Cortex of kidney (tissue), 1 donor: ENCODE measurements around the gene LYRM4.

Experiments
- DNase-seq: peaks from one replicate; lab custom pipeline; 2025; lab: John Stamatoyannopoulos, UW

The LYRM4 gene

DNA sequence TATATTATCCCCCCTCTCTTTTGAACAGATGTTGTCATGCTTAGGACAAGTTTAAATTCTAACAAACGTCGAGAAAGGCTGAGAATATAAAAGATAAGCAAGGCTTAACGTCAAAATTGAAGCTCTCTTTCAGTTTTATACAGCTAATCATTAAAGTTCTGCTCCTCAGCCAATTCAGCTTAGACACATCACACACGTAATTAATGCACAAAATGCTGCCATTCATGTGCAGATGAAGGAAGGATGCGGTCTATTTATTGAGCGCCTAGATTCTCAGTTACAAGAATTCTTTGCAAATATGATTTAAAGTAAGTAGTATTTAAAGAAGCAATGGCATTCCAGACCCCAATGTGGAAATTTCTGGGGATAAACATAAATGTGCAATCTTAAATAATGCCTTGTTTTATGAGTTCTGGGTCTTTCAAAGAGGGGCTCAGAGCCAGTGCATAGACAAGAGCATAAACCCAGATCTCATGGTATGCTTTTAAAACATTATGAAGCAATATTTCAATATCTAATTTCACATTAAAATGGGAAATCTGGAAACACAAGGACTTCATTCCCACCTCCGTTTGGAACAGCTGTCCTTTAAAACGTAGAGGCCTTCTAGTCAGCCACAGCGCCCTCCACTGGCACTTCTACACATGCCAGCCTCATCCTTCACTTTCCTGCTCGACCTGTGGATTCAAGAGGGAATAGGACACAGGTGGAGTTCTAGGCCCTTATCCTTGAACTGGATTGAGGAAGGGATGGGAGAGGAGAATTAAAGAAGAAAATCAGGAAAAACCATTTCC is 85.8 kb downstream of the LYRM4 start:
- DNase-seq, result no peak

DNA sequence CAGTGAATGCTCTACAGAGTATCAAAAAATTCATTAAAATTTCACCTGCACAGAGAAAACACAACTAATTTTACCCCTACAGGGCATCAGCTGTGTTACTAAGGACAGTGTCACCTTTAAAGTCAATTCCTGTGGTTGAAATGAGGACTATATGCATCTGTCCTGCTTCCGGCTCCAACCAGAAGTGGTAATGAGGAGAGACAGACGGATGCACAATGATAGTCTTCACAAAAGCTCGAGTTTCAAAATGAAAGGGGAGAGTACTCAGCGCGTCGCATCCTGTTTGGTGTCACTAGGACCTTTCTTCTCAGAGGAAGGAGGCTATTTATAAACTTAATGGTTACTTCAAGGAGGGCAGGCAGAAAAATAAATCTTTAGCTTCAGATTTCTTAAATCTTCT is 86.5 kb downstream of the LYRM4 start:
- no peak for DNase-seq

- DNase-seq, result no peak
These were observed 86.9 kb downstream of the LYRM4 start for GRCh38 chr6:5173810-5174209.

DNA sequence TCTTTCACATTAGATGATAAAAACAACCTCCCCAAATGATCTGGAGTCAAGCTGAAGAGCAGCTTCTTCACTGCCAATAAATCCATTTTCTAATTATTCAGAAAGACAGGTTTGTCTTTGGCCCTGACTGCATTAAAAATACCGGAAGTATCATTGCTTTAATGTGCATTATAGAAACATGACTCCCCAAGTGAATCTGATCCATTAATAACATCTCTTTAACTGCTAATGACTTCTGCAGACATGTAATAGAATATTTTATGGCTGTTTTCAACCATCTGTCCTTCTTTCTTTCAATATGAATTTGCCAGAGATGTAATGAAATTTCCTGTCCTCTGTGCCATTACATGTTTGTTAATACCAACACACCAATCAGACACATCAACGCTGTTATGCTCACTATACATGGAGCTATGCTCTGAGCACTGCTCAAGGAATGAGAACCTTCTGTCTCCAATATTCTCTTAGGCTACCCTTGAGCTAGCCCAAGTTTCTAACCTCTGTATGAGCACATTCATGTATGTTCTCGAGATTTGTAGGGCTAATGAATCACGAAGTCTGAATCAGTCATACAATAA is 87.8 kb downstream of the LYRM4 start:
- DNase-seq, result no peak

GRCh38 chr6:5172041-5172653 is 88.6 kb downstream of the LYRM4 start:
- no peak for DNase-seq

GRCh38 chr6:5167501-5167900 is 93.2 kb downstream of the LYRM4 start:
- DNase-seq, result no peak

GRCh38 chr6:5164092-5164491 is 96.7 kb downstream of the LYRM4 start:
- DNase-seq, result no peak

DNA sequence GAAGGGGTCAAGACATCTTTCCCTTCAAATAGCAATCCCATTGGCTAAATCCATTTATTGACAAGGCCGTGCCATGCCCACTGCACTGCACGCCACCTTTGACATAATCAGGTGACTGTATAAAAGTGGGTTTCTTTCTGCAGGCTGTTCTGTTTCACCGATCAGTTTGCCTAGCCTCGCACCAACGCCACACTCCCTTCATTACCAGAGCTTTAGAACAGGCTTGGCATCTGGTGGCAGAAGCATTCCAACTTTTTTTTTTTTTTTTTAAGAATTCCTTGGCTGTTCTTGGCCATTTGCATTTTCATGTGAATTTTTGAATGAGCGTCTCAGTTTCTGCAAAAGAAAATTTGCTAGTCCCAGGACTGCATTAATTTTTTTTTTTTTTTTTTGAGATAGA is 97.5 kb downstream of the LYRM4 start:
- no peak for DNase-seq

DNA sequence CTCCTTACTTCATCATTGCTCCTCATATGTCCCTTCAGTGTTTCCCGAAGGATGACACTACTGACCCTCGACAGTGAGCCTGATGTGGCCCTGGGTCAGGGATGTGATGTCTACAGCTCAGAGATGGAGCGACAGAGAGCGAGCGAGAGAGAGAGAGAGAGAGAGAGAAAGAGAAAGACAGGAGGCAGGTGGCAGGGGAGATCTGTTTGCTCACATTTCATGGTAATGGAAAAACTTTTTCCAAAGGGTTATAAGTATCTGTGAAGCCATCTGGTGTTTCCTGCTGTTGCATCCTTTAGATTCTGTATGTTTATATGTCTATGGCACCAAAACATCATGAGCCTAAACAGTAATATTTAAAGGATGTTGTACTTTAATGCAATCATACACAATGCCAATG is 98.4 kb downstream of the LYRM4 start:
- no peak for DNase-seq

DNA sequence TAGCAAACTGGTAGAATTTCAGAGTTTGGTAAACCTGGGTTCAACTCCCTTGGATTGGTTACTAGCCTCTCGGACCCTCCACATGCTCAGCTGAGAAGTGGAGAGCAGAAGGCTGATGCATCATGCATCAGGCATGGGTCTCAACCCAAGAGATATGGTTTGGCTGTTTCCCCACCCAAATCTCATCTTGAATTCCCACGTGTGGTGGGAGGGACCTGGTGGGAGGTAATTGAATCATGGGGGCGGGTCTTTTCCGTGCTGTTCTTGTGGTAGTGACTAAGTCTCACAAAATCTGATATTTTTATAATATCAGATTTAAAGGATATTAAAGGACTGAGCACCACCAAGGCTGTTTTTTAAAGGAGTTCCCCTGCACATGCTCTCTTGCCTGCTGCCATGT is 100.5 kb downstream of the LYRM4 start:
- DNase-seq, result no peak

GRCh38 chr6:5159162-5159561 is 101.6 kb downstream of the LYRM4 start:
- no peak for DNase-seq

- no peak for DNase-seq
These were observed 102.6 kb downstream of the LYRM4 start for GRCh38 chr6:5158180-5158579.

DNA sequence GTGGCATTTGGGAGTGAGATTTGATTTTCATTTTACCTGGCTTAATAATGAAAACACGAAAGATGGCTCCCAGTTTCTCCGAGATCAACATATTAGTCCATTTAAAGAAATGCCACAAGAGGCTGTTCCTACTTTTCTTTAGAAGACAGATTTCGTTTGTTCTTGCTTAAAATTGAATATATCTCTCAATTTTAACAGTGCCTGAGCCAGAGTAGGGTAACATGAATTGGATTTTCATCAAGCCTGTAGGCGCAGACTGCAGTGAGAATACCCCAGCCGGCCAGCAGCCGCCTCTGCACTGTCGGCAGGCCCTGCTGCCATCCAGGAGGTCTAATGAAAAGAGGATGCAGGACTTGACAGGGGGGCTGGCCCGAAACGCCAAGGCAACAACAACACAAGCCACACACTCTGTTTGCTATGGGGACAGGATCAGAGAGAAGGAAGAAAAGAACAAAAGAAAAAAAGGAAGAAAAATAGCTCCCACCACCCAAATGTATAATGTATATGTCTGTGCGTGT is 103.1 kb downstream of the LYRM4 start:
- DNase-seq, result no peak

DNA sequence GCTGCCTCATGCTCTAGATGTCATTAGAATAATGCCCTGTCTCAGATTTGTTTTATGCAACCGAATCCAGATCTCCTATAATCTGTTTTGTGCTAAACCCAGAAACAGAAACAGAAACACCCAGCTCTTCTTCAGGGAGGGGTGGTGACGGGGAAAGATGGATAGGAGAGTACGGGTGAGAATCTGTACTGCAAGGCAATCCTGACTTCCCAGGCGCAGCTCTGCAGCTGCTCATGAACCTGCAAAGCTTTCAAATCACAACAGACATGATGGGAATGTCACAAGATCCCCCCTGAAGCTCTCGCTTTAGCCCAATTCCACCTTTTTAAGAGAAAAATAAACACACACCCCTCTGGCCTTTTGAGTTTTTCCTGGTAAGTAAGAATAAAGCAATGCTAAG is 104.1 kb downstream of the LYRM4 start:
- DNase-seq, result no peak

GRCh38 chr6:5155906-5156305 is 104.8 kb downstream of the LYRM4 start:
- DNase-seq, result no peak

- no peak for DNase-seq
These were observed 107.6 kb downstream of the LYRM4 start for GRCh38 chr6:5153186-5153585.

GRCh38 chr6:5152460-5152859 is 108.3 kb downstream of the LYRM4 start:
- DNase-seq, result no peak

- no peak for DNase-seq
These were observed 108.8 kb downstream of the LYRM4 start for GRCh38 chr6:5151955-5152401.

DNA sequence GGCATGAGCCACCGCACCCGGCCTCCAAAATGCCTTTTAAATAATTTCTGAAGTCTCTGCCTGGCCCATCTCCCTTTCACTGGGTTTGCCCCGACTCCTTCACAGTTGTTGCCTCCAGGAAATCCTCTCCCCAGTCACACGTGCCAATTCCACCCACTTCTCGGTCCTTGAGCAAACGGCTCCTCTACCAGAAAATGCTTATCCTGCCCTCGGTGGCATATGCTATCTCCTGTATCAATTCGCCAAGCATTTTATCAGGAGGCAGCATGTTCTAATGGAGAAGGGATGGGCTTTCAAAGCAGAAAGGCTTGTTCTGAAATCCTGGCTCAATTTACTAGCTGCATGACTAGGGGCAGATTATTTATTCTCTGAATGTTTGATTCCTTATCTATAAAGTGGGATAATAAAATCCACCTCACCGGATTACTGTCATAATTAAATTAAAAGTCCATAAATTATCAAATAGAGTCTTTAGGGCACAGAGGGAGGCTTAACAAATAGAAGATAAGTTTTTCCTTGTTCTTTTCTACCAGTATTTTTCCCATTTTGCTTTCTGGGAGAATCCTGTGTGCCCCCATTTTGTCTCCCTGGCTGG is 109.3 kb downstream of the LYRM4 start:
- DNase-seq, result no peak

- DNase-seq, result no peak
These were observed 110.1 kb downstream of the LYRM4 start for GRCh38 chr6:5150551-5151075.

- no peak for DNase-seq
These were observed 110.9 kb downstream of the LYRM4 start for GRCh38 chr6:5149891-5150290.

GRCh38 chr6:5149159-5149704 is 111.5 kb downstream of the LYRM4 start:
- no peak for DNase-seq
